SHP77 (cell line): ENCODE data around the gene ASXL1.

Source experiments
- DNase-seq, 2 experiments: peaks; one replicate each; lab custom pipeline; 2025; lab: John Stamatoyannopoulos, UW

The ASXL1 gene

DNA sequence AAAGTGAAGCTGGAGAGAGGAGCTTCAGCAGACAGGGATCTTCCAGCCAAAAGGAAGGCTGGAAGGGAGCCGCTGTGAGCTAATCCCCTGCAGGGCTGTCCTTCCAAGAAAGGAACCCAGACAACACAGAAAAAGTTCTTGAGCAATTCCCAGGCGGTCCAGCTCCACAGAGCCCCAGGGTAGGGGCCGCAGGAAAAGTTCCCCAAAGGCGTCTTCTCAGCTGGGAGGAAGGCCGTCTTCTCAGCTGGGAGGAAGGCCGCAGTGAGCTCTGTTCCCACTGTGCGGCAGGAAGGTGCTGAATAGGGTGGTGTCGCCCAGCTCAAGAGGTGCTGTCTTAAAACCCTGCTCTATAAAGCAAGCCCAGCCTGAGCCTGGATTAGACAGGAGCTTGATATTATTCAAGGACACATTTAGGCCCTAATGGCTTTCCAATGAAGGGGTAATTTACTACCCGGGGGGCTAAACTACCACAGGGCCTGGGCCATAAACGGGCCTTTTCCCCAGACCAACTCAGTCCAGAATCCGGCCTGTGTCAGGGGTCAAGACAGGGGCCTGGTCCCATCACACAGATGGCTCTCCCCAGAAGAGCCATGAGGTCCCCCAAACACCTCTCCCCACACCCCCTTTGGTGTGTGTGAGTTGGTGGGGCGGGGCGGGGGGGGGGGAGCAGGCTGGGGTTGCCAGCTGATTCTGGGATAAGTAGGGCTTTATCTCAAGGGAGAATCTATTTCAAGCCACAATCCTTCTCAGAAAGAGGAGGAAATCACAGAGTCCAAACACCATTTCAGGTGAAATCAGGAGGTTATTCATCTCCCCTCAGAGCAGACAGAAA is 123.4 kb downstream of the ASXL1 start:
- no peak for DNase-seq

DNA sequence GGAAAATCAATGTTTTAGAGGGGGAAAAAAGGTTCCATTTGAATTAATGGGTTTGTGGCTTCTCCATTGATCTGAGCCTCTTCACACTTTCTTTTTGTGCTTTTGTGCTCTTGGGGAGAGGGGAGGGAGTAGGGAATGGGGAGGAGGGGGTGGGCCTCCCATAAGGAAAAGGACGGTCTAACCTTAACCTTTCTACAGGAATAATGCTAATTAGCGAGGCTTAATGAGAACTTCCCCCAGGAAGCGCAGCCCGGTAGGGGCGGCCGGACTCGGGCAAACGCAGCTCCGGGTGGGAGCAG is 124.0 kb downstream of the ASXL1 start:
- DNase-seq, result no peak

- DNase-seq, result peak in 1 of 2 experiments; percentile 8
These were observed 124.5 kb downstream of the ASXL1 start for GRCh38 chr20:32482442-32483261.

DNA sequence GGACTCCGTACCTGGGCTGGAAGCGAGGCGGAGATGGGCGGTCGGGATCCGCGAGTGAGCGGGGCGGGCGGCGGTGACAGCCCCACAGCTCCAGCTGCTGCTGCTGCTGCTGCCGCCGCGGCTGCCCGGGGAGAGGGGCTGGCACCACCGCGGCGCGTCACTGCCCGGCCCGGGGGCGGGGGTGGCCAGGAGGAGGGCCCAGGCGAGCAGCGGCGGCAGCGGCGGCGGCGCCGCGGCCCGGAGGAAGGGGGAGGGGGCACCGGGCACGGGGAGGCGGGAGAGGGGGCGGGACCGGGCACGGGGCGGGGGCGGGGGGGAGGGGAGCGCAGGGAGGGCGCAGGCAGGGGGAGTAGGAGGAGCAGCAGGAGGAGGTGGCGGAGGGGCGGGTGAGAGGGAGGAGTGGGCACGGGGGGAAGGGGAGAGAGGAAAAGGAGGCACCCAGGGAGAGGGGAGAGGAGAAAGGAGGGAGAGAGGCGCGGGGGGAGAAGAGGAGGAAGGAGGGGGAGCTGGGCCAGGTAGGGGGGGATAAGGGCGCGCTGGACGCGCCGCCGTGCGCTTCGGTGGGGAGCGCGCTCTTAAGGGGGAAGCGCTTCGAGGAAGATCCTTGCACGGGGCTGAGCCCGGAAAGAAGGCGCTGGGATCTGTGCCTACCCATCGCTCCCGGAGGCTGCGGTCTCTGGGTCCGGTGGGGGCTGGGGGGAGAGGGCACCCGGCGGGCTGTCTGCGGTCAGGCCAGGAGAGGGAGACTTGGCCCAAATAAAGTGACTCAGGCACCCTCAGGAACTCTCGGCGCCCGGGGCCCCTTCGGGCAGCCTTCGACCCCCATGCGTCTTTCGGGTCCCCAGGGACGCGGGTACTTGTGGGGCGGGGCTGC is 125.5 kb downstream of the ASXL1 start:
- DNase-seq, result peak; percentile 51 to 57

- peak; percentile 7 to 10 for DNase-seq
These were observed 126.3 kb downstream of the ASXL1 start for GRCh38 chr20:32484225-32484957.

GRCh38 chr20:32484958-32485769 is 127.0 kb downstream of the ASXL1 start:
- peak; percentile 21 to 62 for DNase-seq

- no peak for DNase-seq
These were observed 127.8 kb downstream of the ASXL1 start for GRCh38 chr20:32485770-32486478.

DNA sequence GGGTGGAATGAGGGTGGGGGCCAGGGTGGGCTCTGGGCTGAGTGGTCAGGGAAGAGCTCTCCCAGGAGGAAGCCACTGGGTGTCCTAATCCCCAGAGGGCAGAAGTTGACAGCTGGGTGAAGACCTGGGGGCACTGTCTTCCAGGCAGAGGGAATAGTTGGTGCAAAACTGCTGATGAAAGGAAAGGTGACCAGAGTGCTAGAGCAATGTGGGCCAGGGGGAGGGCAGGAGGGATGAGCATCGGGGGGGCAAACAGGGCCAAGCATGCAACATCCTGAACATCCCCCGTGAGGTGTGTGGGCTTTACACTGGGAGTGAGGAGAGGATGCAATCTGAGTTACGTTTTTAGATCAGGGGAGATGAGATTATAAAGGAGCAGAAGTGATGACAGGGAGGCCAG is 129.2 kb downstream of the ASXL1 start:
- DNase-seq, result no peak

GRCh38 chr20:32488066-32488838 is 130.1 kb downstream of the ASXL1 start:
- no peak for DNase-seq
